Trophoblast cell (in vitro differentiated cells and primary cell): ENCODE results near the gene TMC3. TPM values are rescaled to one million over a fixed set of nuclear protein-coding genes. Genes with fewer than 3 reads are reported as not detected.

Source experiments
- DNase-seq, 2 donors: peaks; one replicate each; pipeline ENCODE4 v3.0.0-alpha.2; 2016
- H2AFZ ChIP-seq: 2 replicates; pipeline ENCODE4 v1.6.1; 2013; ENCODE audit warnings: low read length, moderate library complexity, mild to moderate bottlenecking; ENCODE audit not compliant: insufficient read depth, poor library complexity
- H2AK5ac ChIP-seq: 2 replicates; pipeline ENCODE4 v1.6.1; 2013; ENCODE audit warnings: mild to moderate bottlenecking, low read length
- H2BK120ac ChIP-seq: 2 replicates; pipeline ENCODE4 v1.6.1; 2013; ENCODE audit warnings: low read length, mild to moderate bottlenecking, moderate library complexity; ENCODE audit not compliant: insufficient read depth, poor library complexity
- H2BK12ac ChIP-seq: 2 replicates; pipeline ENCODE4 v1.6.1; 2013; ENCODE audit warnings: mild to moderate bottlenecking, low read length, moderate library complexity
- H2BK5ac ChIP-seq: 2 replicates; pipeline ENCODE4 v1.6.1; 2013; ENCODE audit warnings: low read length, low read depth, moderate library complexity, mild to moderate bottlenecking; ENCODE audit not compliant: poor library complexity
- H3K14ac ChIP-seq: 2 replicates; pipeline ENCODE4 v1.6.1; 2013; ENCODE audit warnings: mild to moderate bottlenecking, low read length
- H3K18ac ChIP-seq: 2 replicates; pipeline ENCODE4 v1.6.1; 2013; ENCODE audit warnings: mild to moderate bottlenecking, low read length
- H3K23ac ChIP-seq: 2 replicates; pipeline ENCODE4 v1.6.1; 2013; ENCODE audit warnings: low read length
- H3K27ac ChIP-seq: 2 replicates; pipeline ENCODE4 v1.5.1; 2013; ENCODE audit warnings: low read depth, mild to moderate bottlenecking, inconsistent platforms, low read length, moderate library complexity
- H3K27me3 ChIP-seq: 2 replicates; pipeline ENCODE4 v1.6.1; 2013; ENCODE audit warnings: inconsistent platforms, mild to moderate bottlenecking, low read length, moderate library complexity; ENCODE audit not compliant: insufficient read depth
- H3K36me3 ChIP-seq, 2 experiments: 1 replicate in 1 of 2; 2 replicates in 1 of 2; pipeline ENCODE4 v1.6.1; 2013; ENCODE audit warnings: low read length in 2 of 2, mild to moderate bottlenecking in 2 of 2, moderate library complexity in 1 of 2; ENCODE audit not compliant: insufficient read depth in 2 of 2, control insufficient read depth in 1 of 2
- H3K4ac ChIP-seq: 2 replicates; pipeline ENCODE4 v1.6.1; 2013; ENCODE audit warnings: low read depth, mild to moderate bottlenecking, low read length, moderate library complexity
- H3K4me1 ChIP-seq, 2 experiments: 1 replicate in 1 of 2; 2 replicates in 1 of 2; pipeline ENCODE4 v1.6.1; 2013; ENCODE audit warnings: low read length in 2 of 2, mild to moderate bottlenecking in 2 of 2, moderate library complexity in 1 of 2; ENCODE audit not compliant: insufficient read depth in 2 of 2, control insufficient read depth in 1 of 2
- H3K4me2 ChIP-seq: 2 replicates; pipeline ENCODE4 v1.6.1; 2013; ENCODE audit warnings: inconsistent platforms, mild to moderate bottlenecking, low read length, moderate library complexity
- H3K4me3 ChIP-seq: 2 replicates; pipeline ENCODE4 v1.5.1; 2013; ENCODE audit warnings: mild to moderate bottlenecking, low read depth, low read length, inconsistent platforms
- H3K79me1 ChIP-seq: one replicate; pipeline ENCODE4 v1.6.1; 2013; ENCODE audit warnings: low read length
- H3K79me2 ChIP-seq: 2 replicates; pipeline ENCODE4 v1.6.1; 2013; ENCODE audit warnings: low read length, mild to moderate bottlenecking; ENCODE audit not compliant: control insufficient read depth, insufficient read depth, poor library complexity
- H3K9ac ChIP-seq: 2 replicates; pipeline ENCODE4 v1.6.1; 2013; ENCODE audit warnings: mild to moderate bottlenecking, low read length
- H3K9me3 ChIP-seq: 2 replicates; pipeline ENCODE4 v1.6.1; 2013; ENCODE audit warnings: low read depth, mild to moderate bottlenecking, control low read depth, inconsistent platforms, low read length; ENCODE audit not compliant: insufficient read depth
- H4K12ac ChIP-seq: 2 replicates; pipeline ENCODE4 v1.6.1; 2013; ENCODE audit warnings: low read depth, mild to moderate bottlenecking, low read length, moderate library complexity
- H4K8ac ChIP-seq: 2 replicates; pipeline ENCODE4 v1.6.1; 2013; ENCODE audit warnings: low read depth, mild to moderate bottlenecking, low read length, moderate library complexity
- H4K91ac ChIP-seq: one replicate; pipeline ENCODE4 v1.6.1; 2013; ENCODE audit warnings: low read depth, mild to moderate bottlenecking, low read length, moderate library complexity
- WGBS: extraction: QIAGEN DNeasy Blood & Tissue Kit; methylation state at CpG from one replicate; pipeline ENCODE4 v1.1.7; 2013; ENCODE audit warnings: missing lambda C conversion rate; ENCODE audit not compliant: insufficient read length, insufficient coverage; ENCODE audit errors: extremely low coverage; 5-methylcytosine and 5-hydroxymethylcytosine counted together
- polyA plus RNA-seq: library from polyadenylated mRNA; stranded (reverse); fragments of 200-250 nt; gene quantifications from 2 replicates; pipeline ENCODE4 v1.2.3, GENCODE V29; 2013

Gene TMC3
- polyA plus RNA-seq = 0.01 TPM in 1 of 2 replicates, not detected in the other

GRCh38 chr15:81373775-81374395 is at the start of gene TMC3:
Gene TMC3 (minus strand): TSS chr15:81374213. CDS start chr15:81374077, 136 bp downstream.
- no CpG with 5 or more reads among the region's 11 CpGs for WGBS
- peak; percentile 73 to 76 for DNase-seq
- no peak within 1 kb of the TSS for H2AK5ac ChIP-seq

GRCh38 chr15:81421461-81421860 is 47.4 kb upstream of the TMC3 start:
- H3K18ac ChIP-seq = no peak overlapping the region
- H3K14ac ChIP-seq = no peak overlapping the region
- no peak overlapping the region for H3K23ac ChIP-seq
- no peak overlapping the region for H2BK12ac ChIP-seq
- no peak for DNase-seq
- H3K36me3 ChIP-seq = no peaks in the 10 kb centered on the region
- no peak overlapping the region for H2AK5ac ChIP-seq
- H4K12ac ChIP-seq = no peak overlapping the region
- no peak overlapping the region for H3K27ac ChIP-seq
- H3K9ac ChIP-seq = no peak overlapping the region
- H3K79me1 ChIP-seq = no peaks in the 10 kb centered on the region
- H3K79me2 ChIP-seq = no peaks in the 10 kb centered on the region
- no peak overlapping the region for H4K91ac ChIP-seq
- H3K4ac ChIP-seq = no peak overlapping the region
- no peak overlapping the region for H3K4me3 ChIP-seq
- H2BK120ac ChIP-seq = no peak overlapping the region
- H4K8ac ChIP-seq = no peak overlapping the region
- WGBS = no CpG with 5 or more reads among the region's 1 CpG
- no peaks in the 10 kb centered on the region for H3K9me3 ChIP-seq
- H3K4me1 ChIP-seq = no peaks in the 10 kb centered on the region
- no peaks in the 10 kb centered on the region for H3K27me3 ChIP-seq
- no peak overlapping the region for H3K4me2 ChIP-seq
- H2AFZ ChIP-seq = no peak overlapping the region
- no peak overlapping the region for H2BK5ac ChIP-seq

More at GRCh38 chr15:81373775-81374395, at the start of gene TMC3:
- no peak within 1 kb of the TSS for H2BK5ac ChIP-seq
- H2BK12ac ChIP-seq = no peak within 1 kb of the TSS
- no peak within 1 kb of the TSS for H2AFZ ChIP-seq
- no peaks in the 10 kb centered on the region for H3K79me2 ChIP-seq
- H3K23ac ChIP-seq = no peak within 1 kb of the TSS
- H4K8ac ChIP-seq = no peak within 1 kb of the TSS
- no peaks in the 10 kb centered on the region for H3K9me3 ChIP-seq
- H3K4me2 ChIP-seq = no peak within 1 kb of the TSS
- H3K18ac ChIP-seq = no peak within 1 kb of the TSS
- H4K91ac ChIP-seq = no peak within 1 kb of the TSS
- H3K27me3 ChIP-seq = no peaks in the 10 kb centered on the region
- no peak within 1 kb of the TSS for H3K4me3 ChIP-seq
- H3K9ac ChIP-seq = no peak within 1 kb of the TSS
- no peak within 1 kb of the TSS for H3K27ac ChIP-seq
- no peaks in the 10 kb centered on the region for H3K36me3 ChIP-seq
- H3K4ac ChIP-seq = no peak within 1 kb of the TSS
- H3K79me1 ChIP-seq = no peaks in the 10 kb centered on the region
- no peak within 1 kb of the TSS for H2BK120ac ChIP-seq
- H3K14ac ChIP-seq = no peak within 1 kb of the TSS
- H3K4me1 ChIP-seq = no peaks in the 10 kb centered on the region
- no peak within 1 kb of the TSS for H4K12ac ChIP-seq

GRCh38 chr15:81419332-81419943 is 45.4 kb upstream of the TMC3 start:
- peak overlapping the region; percentile 35 for H3K4me2 ChIP-seq
- H3K36me3 ChIP-seq = no peaks in the 10 kb centered on the region
- no peak overlapping the region for H3K4ac ChIP-seq
- H3K23ac ChIP-seq = no peak overlapping the region
- no peak overlapping the region for H3K9ac ChIP-seq
- H4K91ac ChIP-seq = no peak overlapping the region
- no peak overlapping the region for H2AK5ac ChIP-seq
- H3K27me3 ChIP-seq = no peaks in the 10 kb centered on the region
- H4K12ac ChIP-seq = no peak overlapping the region
- H3K4me3 ChIP-seq = no peak overlapping the region
- H3K14ac ChIP-seq = no peak overlapping the region
- no peak overlapping the region for H2BK120ac ChIP-seq
- H2BK5ac ChIP-seq = no peak overlapping the region
- no peak overlapping the region for H3K27ac ChIP-seq
- H3K18ac ChIP-seq = no peak overlapping the region
- H3K79me1 ChIP-seq = no peaks in the 10 kb centered on the region
- no peaks in the 10 kb centered on the region for H3K9me3 ChIP-seq
- no peak overlapping the region for H2BK12ac ChIP-seq
- DNase-seq = no peak
- H3K4me1 ChIP-seq = no peaks in the 10 kb centered on the region
- no peak overlapping the region for H2AFZ ChIP-seq
- H3K79me2 ChIP-seq = no peaks in the 10 kb centered on the region
- no CpG with 5 or more reads among the region's 8 CpGs for WGBS
- no peak overlapping the region for H4K8ac ChIP-seq

- Histone ChIP-seq H3K14ac (no peak overlapping the region), H2BK12ac (no peak overlapping the region), H3K27me3 (no peaks in the 10 kb centered on the region), H3K4me2 (no peak overlapping the region), H3K18ac (no peak overlapping the region), H4K8ac (no peak overlapping the region), H3K4ac (no peak overlapping the region), H3K23ac (no peak overlapping the region), H3K4me3 (no peak overlapping the region), H3K4me1 (no peaks in the 10 kb centered on the region), H2BK120ac (no peak overlapping the region), H2AFZ (no peak overlapping the region), H3K9me3 (peaks cover 2% of the 10 kb centered on the region), H3K27ac (no peak overlapping the region), H3K36me3 (no peaks in the 10 kb centered on the region), H3K9ac (no peak overlapping the region), H4K91ac (no peak overlapping the region), H2AK5ac (no peak overlapping the region), H3K79me2 (no peaks in the 10 kb centered on the region), H4K12ac (no peak overlapping the region), H2BK5ac (no peak overlapping the region), H3K79me1 (no peaks in the 10 kb centered on the region)
- no peak for DNase-seq
- WGBS = no CpG with 5 or more reads among the region's 5 CpGs
Observed at GRCh38 chr15:81418891-81419290, 44.9 kb upstream of the TMC3 start.
